ENCODE measurements around the gene COPG1. TPM values are rescaled to one million over a fixed set of nuclear protein-coding genes. Genes with fewer than 3 reads are reported as not detected.

Gene COPG1
- total and polyA plus RNA-seq, 9 of the 15 experiments (the other 6 are each of a cell fraction or from before 2014, with no cell fraction given) = 40.3 to 105 (median 62.4) TPM

- no peak for TF ChIP-seq NFIX (CRISPR knock-in tag; IDR thresholded peaks at IDR 0.05; ENCODE audit: low read depth)
- no peak for TF ChIP-seq SMAD2 (IDR thresholded peaks at IDR 0.05; ENCODE audit: low read depth, low read length)
- no peak for TF ChIP-seq ELK1 (CRISPR knock-in tag; IDR thresholded peaks at IDR 0.05)
- TF ChIP-seq SOX6 (IDR thresholded peaks at IDR 0.05) = no peak
- TF ChIP-seq E2F8 (IDR thresholded peaks at IDR 0.05; ENCODE audit: low read depth, partially characterized antibody) = no peak
- 0 out of 2 replicates have a peak, but pooled peaks have one; percentile 25 for TF ChIP-seq HDGF (IDR thresholded peaks at IDR 0.05)
- no peak for TF ChIP-seq LEF1 (IDR thresholded peaks at IDR 0.05)
- TF ChIP-seq RBM17 (IDR thresholded peaks at IDR 0.05; ENCODE audit: borderline replicate concordance, low read depth, low read length) = no peak
- TF ChIP-seq ZNF778 (CRISPR knock-in tag; IDR thresholded peaks at IDR 0.05) = no peak
- no peak for TF ChIP-seq EZH2 (IDR thresholded peaks at IDR 0.05; ENCODE audit: borderline replicate concordance, low read depth, low read length)
- peak in 1 of 2 experiments; percentile 31; a peak in 2 of 4 replicates for TF ChIP-seq TEAD1 (CRISPR knock-in tag; IDR thresholded peaks at IDR 0.05)
- peak; percentile 22 for TF ChIP-seq SAP30 (IDR thresholded peaks at IDR 0.05; ENCODE audit: borderline replicate concordance, insufficient read depth, low read depth, low read length, poor library complexity, severe bottlenecking)
- no peak for TF ChIP-seq YBX1 (IDR thresholded peaks at IDR 0.05)
- no peak for TF ChIP-seq SFPQ (IDR thresholded peaks at IDR 0.05; ENCODE audit: low read depth, low read length)
- no peak for TF ChIP-seq BRF2 (IDR thresholded peaks at IDR 0.05; ENCODE audit: borderline replicate concordance, insufficient read depth, insufficient read length)
- no peak for TF ChIP-seq ZNF445 (CRISPR knock-in tag; IDR thresholded peaks at IDR 0.05; ENCODE audit: low read depth)
- TF ChIP-seq ZNF143 (CRISPR knock-in tag; IDR thresholded peaks at IDR 0.05) = no peak; the same call in 1 of the 2 replicates
- TF ChIP-seq ZNF24 (IDR thresholded peaks at IDR 0.05) = no peak
- TF ChIP-seq CHCHD3 (CRISPR knock-in tag; IDR thresholded peaks at IDR 0.05) = no peak
- TF ChIP-seq NRF1 (conservative IDR thresholded peaks at IDR 0.05 in 1 of 2, IDR thresholded peaks at IDR 0.05 in 1 of 2) = 0 out of 4 replicates have a peak, but pooled peaks have one; percentile 1 to 10
Measured at GRCh38 chr3:129278966-129279906, 29.8 kb downstream of the COPG1 start (continued).

Measured in K562 (cell line).